Measurements from ENCODE around the gene PPP2R1B. TPM values are rescaled to one million over a fixed set of nuclear protein-coding genes. Genes with fewer than 3 reads are reported as not detected.
A peak's percentile ranks its signal among the peaks of the same experiment; 100 is the strongest.

The PPP2R1B gene
- total RNA-seq, 1 donor from 2014 or later, result 46.1 TPM

DNA sequence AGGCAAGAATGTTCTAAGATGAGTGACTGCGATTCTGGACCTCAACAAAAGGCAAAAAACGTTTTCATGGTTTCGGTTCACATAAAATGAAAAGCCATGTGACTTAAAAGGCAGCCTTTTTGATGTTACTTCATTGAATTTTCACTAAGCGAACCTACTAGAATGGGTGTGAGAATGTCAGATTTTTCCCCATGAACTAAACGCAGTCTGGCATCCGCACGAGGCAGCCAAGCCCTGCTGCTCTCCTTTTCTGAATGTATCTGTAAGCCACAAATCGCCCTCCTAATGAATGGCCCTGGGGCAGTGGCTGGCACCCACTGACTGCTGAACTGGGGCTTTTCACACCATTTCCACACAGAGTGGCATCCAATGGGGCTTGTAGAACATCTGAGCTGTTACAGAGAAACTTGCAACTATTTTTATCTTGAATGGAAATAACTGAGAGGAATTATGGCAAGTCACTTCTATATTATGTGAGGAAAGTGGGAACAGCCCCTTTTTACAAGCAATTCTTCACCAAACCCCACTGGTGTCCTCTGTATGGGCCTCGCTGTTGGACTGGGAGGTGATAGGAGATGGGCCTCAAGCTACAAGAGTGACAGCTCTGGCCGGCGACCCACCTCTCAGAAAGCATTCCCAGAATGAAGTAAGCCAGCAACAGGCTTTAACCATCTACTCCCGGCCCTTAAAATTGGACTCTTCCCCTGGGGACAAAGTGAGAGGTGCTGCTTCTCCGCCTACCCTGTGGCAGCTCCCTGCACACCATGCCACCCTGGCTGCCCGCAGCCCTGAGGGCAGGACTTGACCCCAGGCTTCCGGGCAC, 29.4 kb downstream of the PPP2R1B start:
- DNase-seq (ENCODE audit: low read depth), result no peak
- TF ChIP-seq, protein P1, sequence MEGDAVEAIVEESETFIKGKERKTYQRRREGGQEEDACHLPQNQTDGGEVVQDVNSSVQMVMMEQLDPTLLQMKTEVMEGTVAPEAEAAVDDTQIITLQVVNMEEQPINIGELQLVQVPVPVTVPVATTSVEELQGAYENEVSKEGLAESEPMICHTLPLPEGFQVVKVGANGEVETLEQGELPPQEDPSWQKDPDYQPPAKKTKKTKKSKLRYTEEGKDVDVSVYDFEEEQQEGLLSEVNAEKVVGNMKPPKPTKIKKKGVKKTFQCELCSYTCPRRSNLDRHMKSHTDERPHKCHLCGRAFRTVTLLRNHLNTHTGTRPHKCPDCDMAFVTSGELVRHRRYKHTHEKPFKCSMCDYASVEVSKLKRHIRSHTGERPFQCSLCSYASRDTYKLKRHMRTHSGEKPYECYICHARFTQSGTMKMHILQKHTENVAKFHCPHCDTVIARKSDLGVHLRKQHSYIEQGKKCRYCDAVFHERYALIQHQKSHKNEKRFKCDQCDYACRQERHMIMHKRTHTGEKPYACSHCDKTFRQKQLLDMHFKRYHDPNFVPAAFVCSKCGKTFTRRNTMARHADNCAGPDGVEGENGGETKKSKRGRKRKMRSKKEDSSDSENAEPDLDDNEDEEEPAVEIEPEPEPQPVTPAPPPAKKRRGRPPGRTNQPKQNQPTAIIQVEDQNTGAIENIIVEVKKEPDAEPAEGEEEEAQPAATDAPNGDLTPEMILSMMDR (conservative IDR thresholded peaks at IDR 0.05; ENCODE audit: low read depth, low read length), result no peak
- H3K4me3 ChIP-seq (ENCODE audit: low read depth, low read length), result no peak overlapping the region

DNA sequence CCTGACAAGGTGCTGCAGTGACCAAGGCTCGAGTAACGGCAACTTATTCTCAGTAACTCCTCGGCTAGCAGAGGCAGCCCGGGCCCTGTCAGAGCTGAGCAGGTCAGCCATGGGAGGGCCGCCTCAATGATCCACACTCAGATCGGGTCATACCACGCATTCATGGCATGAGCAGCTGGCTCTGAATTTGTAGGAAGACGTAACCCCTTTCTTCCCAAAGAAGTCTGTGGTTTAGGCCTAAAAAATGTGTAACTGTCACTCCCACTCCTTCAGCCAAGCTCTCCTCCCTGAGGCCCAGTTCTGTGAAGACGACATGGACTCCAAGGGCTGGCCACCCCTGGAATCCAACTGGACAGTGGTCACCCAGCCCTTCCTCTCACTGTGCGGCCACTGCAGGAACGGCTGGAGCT, 30.0 kb downstream of the PPP2R1B start:
- no peak overlapping the region for H3K4me3 ChIP-seq (ENCODE audit: low read depth, low read length)
- TF ChIP-seq, protein P1 (conservative IDR thresholded peaks at IDR 0.05; ENCODE audit: low read depth, low read length), result no peak
- no peak for DNase-seq (ENCODE audit: low read depth)

DNA sequence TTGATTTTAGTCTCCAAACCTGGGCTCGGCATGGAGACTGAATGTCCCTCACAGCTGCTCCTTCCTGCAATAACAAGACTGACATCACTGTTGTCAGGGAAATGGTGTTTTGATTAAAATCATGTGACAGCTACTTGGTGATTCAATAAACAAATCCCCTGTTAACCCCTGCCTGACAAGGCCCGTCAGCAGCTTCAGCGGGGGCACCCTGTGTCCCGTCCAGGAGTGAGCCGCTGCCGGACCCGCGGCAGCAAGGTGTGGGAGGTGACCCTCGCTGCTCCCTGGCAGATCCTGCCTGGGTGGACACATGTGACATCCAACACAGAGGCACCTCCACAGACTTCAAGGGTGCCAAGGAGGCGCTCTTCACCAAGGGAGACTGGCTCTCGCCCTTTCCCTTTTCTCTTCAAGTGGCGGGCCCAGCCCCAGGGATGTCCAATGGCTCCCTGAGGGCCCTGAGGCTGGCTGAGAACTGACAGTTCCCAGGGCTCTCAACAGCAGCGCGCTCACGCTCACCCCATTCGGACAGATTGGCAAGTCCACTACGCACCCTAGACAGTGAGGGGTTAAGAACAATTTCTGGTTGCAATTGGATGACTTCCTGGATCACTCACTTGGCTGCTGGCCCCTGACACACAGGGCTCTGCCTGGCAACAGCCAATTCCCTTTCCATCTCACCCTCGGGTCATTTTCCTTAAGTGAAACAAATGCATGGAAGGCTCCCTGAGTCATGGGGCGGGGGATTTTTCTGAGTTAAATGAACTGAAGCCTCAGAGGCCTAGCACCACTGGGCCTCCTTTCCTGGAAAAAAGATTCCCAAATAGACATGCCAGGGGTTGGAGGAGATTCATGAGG, 30.7 kb downstream of the PPP2R1B start:
- TF ChIP-seq, protein P1 (conservative IDR thresholded peaks at IDR 0.05; ENCODE audit: low read depth, low read length), result peak; percentile 20
- peak; percentile 99 for DNase-seq (ENCODE audit: low read depth)
- peak overlapping the region; percentile 58 for H3K4me3 ChIP-seq (ENCODE audit: low read depth, low read length)

DNA sequence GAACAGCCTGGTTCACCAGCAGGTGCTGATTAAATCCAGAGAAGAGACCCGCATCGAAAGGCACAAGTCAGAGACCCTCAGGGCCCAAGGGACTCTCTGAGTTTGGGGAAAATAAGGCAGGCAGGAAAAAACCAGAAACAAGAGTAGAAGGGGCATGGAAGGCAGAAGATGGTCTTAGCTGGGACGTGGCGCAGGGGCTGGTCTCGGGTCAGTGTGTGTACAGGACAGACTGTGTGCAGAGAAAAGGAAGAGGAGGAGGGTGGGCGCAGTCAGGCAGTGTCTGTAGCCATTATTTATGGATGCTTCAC, 31.3 kb downstream of the PPP2R1B start:
- no peak for DNase-seq (ENCODE audit: low read depth)
- TF ChIP-seq, protein P1 (conservative IDR thresholded peaks at IDR 0.05; ENCODE audit: low read depth, low read length), result no peak
- H3K4me3 ChIP-seq (ENCODE audit: low read depth, low read length), result peak overlapping the region; percentile 58

DNA sequence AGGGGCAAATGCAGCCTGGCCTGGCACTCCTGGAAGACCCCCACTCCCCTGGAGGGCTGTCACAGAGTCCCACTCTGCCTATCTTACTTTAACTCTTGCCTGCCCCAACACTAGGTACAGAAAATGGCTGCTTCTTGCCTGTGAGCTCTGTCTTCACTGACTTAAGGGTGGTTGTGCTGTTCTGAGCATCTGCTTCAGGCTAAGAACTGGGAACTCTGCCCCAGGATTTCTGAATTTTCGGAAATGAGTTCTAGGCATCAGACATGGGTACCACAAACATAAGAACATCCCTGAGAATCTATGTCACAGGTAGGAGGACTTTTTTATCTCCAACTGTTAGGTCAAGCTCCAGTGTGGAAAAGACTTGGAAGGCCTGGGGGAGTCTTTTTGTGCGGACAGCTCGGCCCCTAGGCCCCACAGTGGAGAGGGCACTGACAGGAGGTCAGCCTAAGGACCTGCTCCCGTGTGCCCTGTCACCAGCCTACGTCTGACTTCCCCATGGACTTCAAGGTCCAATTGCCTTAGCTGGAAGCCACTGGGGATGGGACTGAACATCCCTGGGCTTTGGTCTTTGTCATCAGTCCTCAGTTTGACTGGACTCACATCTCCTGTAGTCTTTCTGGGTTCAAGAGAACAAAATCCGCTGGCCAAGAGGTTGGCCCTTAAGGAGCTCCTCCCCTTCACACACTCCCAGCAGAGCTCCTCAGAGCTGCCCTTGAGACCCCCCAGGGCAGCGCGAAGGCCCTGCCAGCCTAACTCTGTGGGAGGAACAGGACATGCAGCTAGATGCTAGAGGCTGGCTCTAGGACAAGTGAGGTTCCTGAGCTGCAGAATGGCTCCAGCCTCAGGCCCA, 31.9 kb downstream of the PPP2R1B start:
- TF ChIP-seq, protein P1 (conservative IDR thresholded peaks at IDR 0.05; ENCODE audit: low read depth, low read length), result no peak
- no peak for DNase-seq (ENCODE audit: low read depth)
- no peak overlapping the region for H3K4me3 ChIP-seq (ENCODE audit: low read depth, low read length)

DNA sequence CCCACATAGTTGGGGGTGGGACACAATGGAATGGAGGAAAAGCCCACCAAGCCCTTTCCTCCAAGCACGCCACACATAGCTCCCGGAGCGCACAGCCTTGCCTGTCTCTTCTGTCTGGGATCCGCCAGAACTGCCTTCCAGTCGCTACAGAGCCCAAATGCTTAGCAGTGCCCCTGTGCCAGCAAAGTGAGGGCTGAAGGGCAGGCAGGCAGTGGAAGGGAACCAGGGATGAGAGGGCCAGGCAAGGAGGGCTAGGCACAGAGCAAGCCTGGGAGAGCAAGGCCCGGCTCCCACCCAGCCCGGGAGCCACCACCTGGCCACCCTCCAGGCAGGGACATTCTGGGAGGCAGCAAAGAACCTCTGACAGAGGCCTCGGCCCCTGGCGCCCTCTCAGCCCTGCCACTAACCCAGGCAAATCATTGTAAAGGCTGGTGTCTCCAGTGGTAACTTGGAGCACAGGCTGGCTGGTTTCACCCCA, 32.5 kb downstream of the PPP2R1B start:
- DNase-seq (ENCODE audit: low read depth), result no peak
- H3K4me3 ChIP-seq (ENCODE audit: low read depth, low read length), result no peak overlapping the region
- TF ChIP-seq, protein P1 (conservative IDR thresholded peaks at IDR 0.05; ENCODE audit: low read depth, low read length), result no peak

Data from epithelial cell of proximal tubule (primary cell).